ENCODE results near the gene KIFC3. TPM values are rescaled to one million over a fixed set of nuclear protein-coding genes. Genes with fewer than 3 reads are reported as not detected.

The KIFC3 gene
- total and polyA plus RNA-seq, 2 of the 8 experiments (the other 6 are each of a cell fraction or from before 2014, with no cell fraction given), result 2.1 to 7.1 TPM

DNA sequence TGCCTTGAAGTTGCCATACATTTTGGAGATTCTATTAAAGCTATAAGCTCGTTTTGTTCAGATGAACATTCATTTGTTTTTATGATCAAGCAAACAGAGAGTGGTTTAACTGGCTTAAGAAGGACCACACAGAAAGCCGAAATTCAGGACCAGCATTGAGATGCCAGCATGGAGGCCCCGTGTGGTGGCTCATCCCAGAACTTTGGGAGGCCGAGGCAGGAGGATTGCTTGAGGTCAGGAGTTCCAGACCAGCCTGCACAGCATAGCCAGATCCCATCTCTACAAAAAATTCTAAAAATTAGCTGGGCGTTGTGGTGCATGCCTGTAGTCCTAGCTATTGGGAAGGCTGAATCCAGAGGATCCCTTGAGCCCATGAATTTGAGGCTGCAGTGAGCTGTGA, 45.9 kb upstream of the KIFC3 start:
- H3K23ac ChIP-seq (ENCODE audit: insufficient read length), result no peak overlapping the region
- H3K4me2 ChIP-seq (ENCODE audit: insufficient read depth in 1 of 2, low read depth in 2 of 2, low read length in 2 of 2), result no peak overlapping the region
- FAIRE-seq, result no peak
- TF ChIP-seq SIX5 (IDR thresholded peaks at IDR 0.05; ENCODE audit: low read depth, low read length) (no peak), CHD2 (IDR thresholded peaks at IDR 0.05; ENCODE audit: low read length) (no peak), HDAC6 (IDR thresholded peaks at IDR 0.05; ENCODE audit: low read depth, low read length) (no peak), JUND (IDR thresholded peaks at IDR 0.05; ENCODE audit: low read length) (no peak), GTF2F1 (IDR thresholded peaks at IDR 0.05; ENCODE audit: borderline replicate concordance, low read depth, low read length) (no peak), POLR2AphosphoS5 (IDR thresholded peaks at IDR 0.05; ENCODE audit: low read depth, low read length) (no peak), CTBP2 (IDR thresholded peaks at IDR 0.05; ENCODE audit: borderline replicate concordance, insufficient read depth, insufficient read length, low read length) (no peak), KDM1A (IDR thresholded peaks at IDR 0.05; ENCODE audit: borderline replicate concordance, low read length) (no peak), TCF12 (IDR thresholded peaks at IDR 0.05; ENCODE audit: low read depth, low read length) (no peak), CHD1 (IDR thresholded peaks at IDR 0.05; ENCODE audit: low read depth, low read length) (no peak), TAF1 (IDR thresholded peaks at IDR 0.05; ENCODE audit: low read depth, low read length) (no peak), CREB1 (IDR thresholded peaks at IDR 0.05) (no peak), POLR2A (IDR thresholded peaks at IDR 0.05; ENCODE audit: control extremely low read depth in 1 of 2, low read depth in 2 of 2, low read length in 2 of 2) (no peak), GABPA (IDR thresholded peaks at IDR 0.05; ENCODE audit: borderline replicate concordance, insufficient read depth, low read length) (no peak), POU5F1 (IDR thresholded peaks at IDR 0.05; ENCODE audit: low read depth, low read length) (no peak), CBX8 (IDR thresholded peaks at IDR 0.05; ENCODE audit: borderline replicate concordance, low read depth, low read length) (no peak)

More for the DNA sequence above, 45.9 kb upstream of the KIFC3 start:
- Histone ChIP-seq H3K56ac (replicated peaks; ENCODE audit: insufficient read length, low read depth, low read length) (no peak overlapping the region), H3K27ac (ENCODE audit: low read depth, low read length) (no peak overlapping the region), H2AFZ (ENCODE audit: low read length) (no peak overlapping the region), H3K9me3 (ENCODE audit: insufficient read depth in 2 of 2, low read depth in 1 of 2, low read length in 1 of 2) (no peaks in the 10 kb centered on the region), H3K36me3 (ENCODE audit: control insufficient read depth in 2 of 4, insufficient read depth in 4 of 4, low read length in 3 of 4) (no peaks in the 10 kb centered on the region), H4K5ac (ENCODE audit: insufficient read length, low read depth, low read length) (no peak overlapping the region), H2BK120ac (replicated peaks; ENCODE audit: low read depth, low read length) (peak overlapping the region; percentile 43), H3K4me3 (ENCODE audit: extremely low read depth in 1 of 4, insufficient read depth in 2 of 4, low read depth in 3 of 4, low read length in 4 of 4) (no peak overlapping the region), H3K9ac (replicated peaks in 1 of 4; ENCODE audit: extremely low read depth in 1 of 4, low read depth in 3 of 4, low read length in 3 of 4) (no peak overlapping the region), H4K91ac (replicated peaks; ENCODE audit: insufficient read length, low read length) (no peak overlapping the region), H4K8ac (ENCODE audit: extremely low read depth, insufficient read depth, low read length) (no peak overlapping the region), H2AK5ac (ENCODE audit: low read depth, low read length) (0 out of 2 replicates have a peak overlapping the region, but pooled peaks have one; percentile 75), H2BK15ac (ENCODE audit: low read length) (no peak overlapping the region), H3K79me2 (ENCODE audit: control insufficient read depth in 1 of 2, insufficient read depth in 2 of 2, low read length in 2 of 2) (no peaks in the 10 kb centered on the region), H3K4me1 (replicated peaks in 1 of 4; ENCODE audit: control insufficient read depth in 3 of 4, insufficient read depth in 4 of 4, low read length in 3 of 4) (peaks cover 2 to 13% (median 7%) of the 10 kb centered on the region in 4 experiments; a peak in 5 of 7 replicates), H3K79me1 (ENCODE audit: low read depth, low read length) (no peaks in the 10 kb centered on the region), H2BK12ac (ENCODE audit: low read depth, low read length) (no peak overlapping the region), H2BK20ac (ENCODE audit: low read length) (no peak overlapping the region), H2BK5ac (ENCODE audit: low read depth, low read length) (no peak overlapping the region), H3K14ac (ENCODE audit: insufficient read length) (no peak overlapping the region), H3K23me2 (ENCODE audit: low read depth, low read length) (no peaks in the 10 kb centered on the region), H3K27me3 (replicated peaks in 1 of 4; ENCODE audit: control insufficient read depth in 3 of 4, extremely low read depth in 1 of 4, insufficient read depth in 3 of 4, low read length in 3 of 4) (0 out of 7 replicates have a peak, but pooled peaks cover 0 to 1% (median 0%) of the 10 kb centered on the region in 4 experiments), H3K18ac (ENCODE audit: extremely low read depth, low read length) (no peak overlapping the region), H3K4ac (replicated peaks; ENCODE audit: insufficient read length, low read depth, low read length) (no peak overlapping the region), H4K20me1 (replicated peaks in 1 of 2; ENCODE audit: control insufficient read depth in 1 of 2, insufficient read depth in 2 of 2, low read length in 2 of 2) (no peaks in the 10 kb centered on the region)
- POLR2A ChIA-PET (ENCODE audit: partially characterized antibody), result interaction anchor here (0.6 to 0.9 kb wide), 4 partner anchors 10 to 31 kb away, joined by 3 to 4 read pairs (median 4); no protein-coding TSS in a partner anchor
- DNase-seq (ENCODE audit: low read depth in 1 of 2, low spot score in 2 of 2), result no peak
- WGBS, 2 experiments (ENCODE audit: extremely low coverage in 1 of 2, insufficient coverage in 1 of 2, insufficient read length in 1 of 2, insufficient replicate concordance in 2 of 2, low coverage in 1 of 2, low lambda C conversion rate in 2 of 2, missing lambda C conversion rate in 1 of 2), result 88% methylated on average over 5 of the region's 5 CpGs; no CpG with 5 or more reads in 1 of the 2 experiments
- CTCF ChIA-PET (ENCODE audit: partially characterized antibody), result interaction anchor here (0.7 to 1.9 kb wide), 9 partner anchors 10 to 73 kb away, joined by 3 to 9 read pairs (median 3); no protein-coding TSS in a partner anchor
